ENCODE results near the gene ZBTB16.

DNA sequence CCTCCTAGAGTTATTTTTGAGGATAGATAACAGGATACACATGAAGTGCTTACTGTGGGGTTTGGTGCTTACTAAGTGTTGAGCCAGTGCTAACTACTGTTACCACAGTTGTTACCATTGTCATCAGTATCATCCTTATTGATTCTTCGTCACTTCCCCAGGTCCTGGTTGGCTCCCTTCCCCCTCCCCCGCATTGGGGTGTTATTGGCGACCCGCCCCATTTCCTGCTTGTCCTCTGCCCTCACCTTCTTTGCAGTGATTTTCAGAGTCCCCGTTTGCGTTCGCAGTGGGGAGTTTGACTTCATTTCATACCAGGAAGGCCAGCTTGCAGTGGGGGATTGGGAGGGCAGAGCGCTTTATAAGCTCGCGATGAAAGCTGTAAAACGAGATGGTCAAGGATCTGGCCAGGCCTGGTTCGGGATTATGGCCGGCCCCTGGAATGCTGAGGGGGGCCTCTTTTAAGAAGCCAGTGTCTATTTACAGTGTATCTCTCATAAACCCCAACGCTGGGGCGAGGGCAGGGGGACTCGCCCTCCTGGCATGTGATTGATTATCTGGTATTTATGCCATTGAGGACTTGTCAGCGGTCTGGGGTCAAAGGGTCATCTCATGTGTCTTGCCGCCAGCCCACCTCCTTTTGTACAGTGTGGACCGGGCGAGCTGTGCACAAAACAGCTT lies 152.1 kb downstream of the ZBTB16 start:
- TF ChIP-seq, protein P1, sequence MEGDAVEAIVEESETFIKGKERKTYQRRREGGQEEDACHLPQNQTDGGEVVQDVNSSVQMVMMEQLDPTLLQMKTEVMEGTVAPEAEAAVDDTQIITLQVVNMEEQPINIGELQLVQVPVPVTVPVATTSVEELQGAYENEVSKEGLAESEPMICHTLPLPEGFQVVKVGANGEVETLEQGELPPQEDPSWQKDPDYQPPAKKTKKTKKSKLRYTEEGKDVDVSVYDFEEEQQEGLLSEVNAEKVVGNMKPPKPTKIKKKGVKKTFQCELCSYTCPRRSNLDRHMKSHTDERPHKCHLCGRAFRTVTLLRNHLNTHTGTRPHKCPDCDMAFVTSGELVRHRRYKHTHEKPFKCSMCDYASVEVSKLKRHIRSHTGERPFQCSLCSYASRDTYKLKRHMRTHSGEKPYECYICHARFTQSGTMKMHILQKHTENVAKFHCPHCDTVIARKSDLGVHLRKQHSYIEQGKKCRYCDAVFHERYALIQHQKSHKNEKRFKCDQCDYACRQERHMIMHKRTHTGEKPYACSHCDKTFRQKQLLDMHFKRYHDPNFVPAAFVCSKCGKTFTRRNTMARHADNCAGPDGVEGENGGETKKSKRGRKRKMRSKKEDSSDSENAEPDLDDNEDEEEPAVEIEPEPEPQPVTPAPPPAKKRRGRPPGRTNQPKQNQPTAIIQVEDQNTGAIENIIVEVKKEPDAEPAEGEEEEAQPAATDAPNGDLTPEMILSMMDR (IDR thresholded peaks at IDR 0.05; ENCODE audit: extremely low read depth in 1 of 2, insufficient read depth in 1 of 2, low read depth in 1 of 2, low read length in 2 of 2): no peak
- TF ChIP-seq EZH2 (IDR thresholded peaks at IDR 0.05; ENCODE audit: borderline replicate concordance, low read depth, low read length, severe bottlenecking) (no peak), MYC (IDR thresholded peaks at IDR 0.05; ENCODE audit: low read depth, low read length) (no peak), POLR2A (IDR thresholded peaks at IDR 0.05; ENCODE audit: low read depth, low read length) (no peak), JUN (IDR thresholded peaks at IDR 0.05; ENCODE audit: borderline replicate concordance, insufficient read depth, insufficient read length, low read depth) (no peak)
- TF ChIP-seq, protein P2, sequence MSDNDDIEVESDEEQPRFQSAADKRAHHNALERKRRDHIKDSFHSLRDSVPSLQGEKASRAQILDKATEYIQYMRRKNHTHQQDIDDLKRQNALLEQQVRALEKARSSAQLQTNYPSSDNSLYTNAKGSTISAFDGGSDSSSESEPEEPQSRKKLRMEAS (IDR thresholded peaks at IDR 0.05; ENCODE audit: insufficient read depth, insufficient read length): no peak

Measured in endothelial cell of umbilical vein (primary cell).